22Rv1 (cell line): ENCODE data around the gene TIMM10B.

Source experiments
- H3K27ac ChIP-seq: fragments of 450-650 bp; 2 replicates; pipeline ENCODE4 v1.5.1; 2017
- CTCF ChIP-seq: fragments of 450-650 bp; IDR thresholded peaks from 2 replicates; pipeline ENCODE4 v1.5.1; 2017; ENCODE audit warnings: mild to moderate bottlenecking
- ZFX ChIP-seq: fragments of 450-650 bp; IDR thresholded peaks from 2 replicates; pipeline ENCODE4 v1.6.1; 2017; ENCODE audit warnings: antibody characterized with exemption, borderline replicate concordance

TIMM10B gene

GRCh38 chr11:6531267-6531752, 50.0 kb downstream of the TIMM10B start:
- no peak overlapping the region for H3K27ac ChIP-seq
- TF ChIP-seq CTCF (peak; percentile 87), ZFX (no peak)
